ENCODE data around the gene TRIM59. TPM values are rescaled to one million over a fixed set of nuclear protein-coding genes. Genes with fewer than 3 reads are reported as not detected.

TRIM59 gene
- total RNA-seq, 4 donors from 2014 or later, result 0.57 to 2.5 (median 2.3) TPM

Small RNA genes within 50 kb of the gene (small RNA-seq; reads per million reads assigned to genes)
- 13.1 reads per million, percentile 92 among the genes with 10 or more reads in this experiment for gene MIR15B
- 1.2 reads per million, percentile 7 among the genes with 10 or more reads in this experiment for gene MIR16-2
- not detected for gene RNU7-136P

Other genes with a start within 250 kb of the TRIM59 start
- 1 to 10 TPM in 2 of 4 donors, under 1 TPM in 1, not detected in 1; 0.65 to 1.5 (median 1.1) TPM for gene C3orf80, start 224.4 kb downstream of the TRIM59 start, total RNA-seq
- 10 to 100 TPM; 17.1 to 24.2 (median 22.6) TPM for gene IFT80, start 50.6 kb downstream of the TRIM59 start, total RNA-seq
- 10 to 100 TPM; 19.1 to 39.4 (median 35.6) TPM for gene SMC4, start 50.1 kb downstream of the TRIM59 start, total RNA-seq
- gene KPNA4, start 115.8 kb upstream of the TRIM59 start, total RNA-seq, result 10 to 100 TPM; 31.1 to 70.3 (median 39.8) TPM
- gene ARL14, start 227.4 kb upstream of the TRIM59 start, total RNA-seq, result 1 to 10 TPM in 1 of 4 donors, not detected in 3; 1.5 TPM